K562 (cell line): ENCODE data around the gene SYNCRIP.

ENCODE experiments used
- ELF1 ChIP-seq: fragments of 200-800 bp; sonication (Bioruptor generic); IDR thresholded peaks from 2 replicates; pipeline ENCODE4 v1.6.1; 2016; ENCODE audit warnings: missing genetic modification characterization, missing compliant biosample characterization
- KLF16 ChIP-seq: IDR thresholded peaks from 2 replicates; pipeline ENCODE4 v1.6.1; 2016; ENCODE audit warnings: antibody characterized with exemption
- NR1H2 ChIP-seq: sonication (generic); formaldehyde crosslinking; IDR thresholded peaks from 2 replicates; pipeline ENCODE4 v1.4.0; 2020; ENCODE audit warnings: mild to moderate bottlenecking, missing genetic modification reagents
- POLR2A ChIP-seq: fragments of 450-650 bp; conservative IDR thresholded peaks from 2 replicates; pipeline ENCODE4 v1.6.1; 2016
- POLR2AphosphoS5 ChIP-seq: IDR thresholded peaks from 2 replicates; pipeline ENCODE4 v1.6.1; 2011; ENCODE audit warnings: mild to moderate bottlenecking, low read depth, low read length, moderate library complexity; ENCODE audit not compliant: control insufficient read depth, insufficient read depth
- ZNF24 ChIP-seq: fragments of 450-650 bp; IDR thresholded peaks from 2 replicates; pipeline ENCODE4 v1.6.1; 2016

GRCh38 chr6:85684809-85685171 lies 42.1 kb upstream of the SYNCRIP start:
- TF ChIP-seq POLR2A: no peak
- no peak for TF ChIP-seq NR1H2 (CRISPR knock-in tag)
- no peak for TF ChIP-seq KLF16
- TF ChIP-seq POLR2AphosphoS5: no peak
- TF ChIP-seq ELF1: no peak
- TF ChIP-seq ZNF24: no peak
